ENCODE results near the gene ABCC11.

The ABCC11 gene

GRCh38 chr16:48247311-48247710 lies at the start of gene ABCC11:
TSS of gene ABCC11 (minus strand) at chr16:48247539. CDS start at chr16:48231921, 15,618 bp downstream.
- DNase-seq (ENCODE audit: extremely low read depth, low read depth) = no peak
- no peak for TF ChIP-seq CTCF (IDR thresholded peaks at IDR 0.05; ENCODE audit: low read depth, low read length)

GRCh38 chr16:48295488-48296281 lies 48.3 kb upstream of the ABCC11 start:
- TF ChIP-seq CTCF (IDR thresholded peaks at IDR 0.05; ENCODE audit: low read depth, low read length) = no peak
- no peak for DNase-seq (ENCODE audit: extremely low read depth, low read depth)

- no peak for TF ChIP-seq CTCF (IDR thresholded peaks at IDR 0.05; ENCODE audit: low read depth, low read length)
- DNase-seq (ENCODE audit: extremely low read depth, low read depth) = no peak
These were observed 47.4 kb upstream of the ABCC11 start for GRCh38 chr16:48294724-48295123.

GRCh38 chr16:48292452-48292851 lies 45.1 kb upstream of the ABCC11 start:
- no peak for DNase-seq (ENCODE audit: extremely low read depth, low read depth)
- TF ChIP-seq CTCF (IDR thresholded peaks at IDR 0.05; ENCODE audit: low read depth, low read length) = no peak

GRCh38 chr16:48291754-48292153 lies 44.4 kb upstream of the ABCC11 start:
- DNase-seq (ENCODE audit: extremely low read depth, low read depth) = no peak
- no peak for TF ChIP-seq CTCF (IDR thresholded peaks at IDR 0.05; ENCODE audit: low read depth, low read length)

- TF ChIP-seq CTCF (IDR thresholded peaks at IDR 0.05; ENCODE audit: low read depth, low read length) = no peak
- no peak for DNase-seq (ENCODE audit: extremely low read depth, low read depth)
These were observed 44.0 kb upstream of the ABCC11 start for GRCh38 chr16:48291303-48291702.

GRCh38 chr16:48287239-48287638 lies 39.9 kb upstream of the ABCC11 start:
- no peak for DNase-seq (ENCODE audit: extremely low read depth, low read depth)
- no peak for TF ChIP-seq CTCF (IDR thresholded peaks at IDR 0.05; ENCODE audit: low read depth, low read length)

All from AG09319 (cell line).